Endothelial cell of umbilical vein (primary cell): ENCODE data around the gene FKBP2. TPM values are rescaled to one million over a fixed set of nuclear protein-coding genes. Genes with fewer than 3 reads are reported as not detected.

Experiments
- BruUV-seq: library from RNA; stranded (reverse); fragments of 400-500 nt; replicated peaks from 2 replicates; lab custom pipeline; 2021; lab: Mats Ljungman, UMichigan
- CTCF ChIA-PET: fragments of 300-600, 350-600 bp; sonication (Branson Sonifier 250); formaldehyde crosslinking; loops from one replicate; lab custom pipeline; 2021; ENCODE audit warnings: antibody characterized with exemption, inconsistent platforms; lab: Charles Lee
- POLR2A ChIA-PET: fragments of 300-600, 350-600 bp; sonication (Branson Sonifier 250); formaldehyde crosslinking; loops from one replicate; lab custom pipeline; 2021; ENCODE audit warnings: antibody characterized with exemption, inconsistent platforms; lab: Charles Lee
- DNase-seq: peaks from one replicate; pipeline ENCODE4 v3.0.0-alpha.2; 2011; ENCODE audit warnings: low read depth, low spot score
- FAIRE-seq: peaks from 2 replicates; lab custom pipeline; 2011; peaks lifted over from hg19 to GRCh38; lab: Jason Lieb, UNC
- H2AFZ ChIP-seq: 2 replicates; pipeline ENCODE4 v1.6.0; 2012; ENCODE audit warnings: low read depth, low read length, control low read depth, inconsistent platforms
- H3K27ac ChIP-seq: 2 replicates; pipeline ENCODE4 v1.5.1; 2011; ENCODE audit warnings: low read depth, mild to moderate bottlenecking, control low read depth, low read length, moderate library complexity; ENCODE audit not compliant: insufficient read depth
- H3K27me3 ChIP-seq, 2 experiments: 2 replicates each; pipeline versions ENCODE4 v1.6.0 to v1.6.1; 2011; ENCODE audit warnings: low read length in 2 of 2, mixed read lengths in 1 of 2; ENCODE audit not compliant: control insufficient read depth in 2 of 2, insufficient read depth in 2 of 2
- H3K36me3 ChIP-seq, 2 experiments: 2 replicates in 1 of 2; 3 replicates in 1 of 2; pipeline ENCODE4 v1.5.1; 2011; ENCODE audit warnings: low read length in 2 of 2, mild to moderate bottlenecking in 1 of 2, moderate library complexity in 1 of 2; ENCODE audit not compliant: control insufficient read depth in 2 of 2, insufficient read depth in 2 of 2; ENCODE audit errors: extremely low read depth in 1 of 2
- H3K4me1 ChIP-seq: 3 replicates; pipeline ENCODE4 v1.5.1; 2011; ENCODE audit warnings: mild to moderate bottlenecking, low read length; ENCODE audit not compliant: control insufficient read depth, insufficient read depth; ENCODE audit errors: extremely low read depth
- H3K4me2 ChIP-seq: 2 replicates; pipeline ENCODE4 v1.6.1; 2011; ENCODE audit warnings: low read length, control low read depth, mixed read lengths; ENCODE audit not compliant: insufficient read depth
- H3K4me3 ChIP-seq, 3 experiments: fragments of 200-600 bp in 1 of 3; sonication (generic), shearing (Covaris generic) in 1 of 3; replicated peaks in 1 of 3; 2 replicates each; pipeline ENCODE4 v1.5.1; 2011 to 2016; ENCODE audit warnings: control low read depth in 3 of 3, low read length in 3 of 3, mild to moderate bottlenecking in 2 of 3, inconsistent platforms in 1 of 3, low read depth in 1 of 3, moderate library complexity in 1 of 3; ENCODE audit not compliant: insufficient read depth in 1 of 3
- H3K79me2 ChIP-seq: 2 replicates; pipeline ENCODE4 v1.6.0; 2012; ENCODE audit warnings: low read length, inconsistent platforms; ENCODE audit not compliant: control insufficient read depth, insufficient read depth
- H3K9ac ChIP-seq: replicated peaks from 2 replicates; pipeline ENCODE3; 2011; ENCODE audit warnings: low read length, control low read depth; ENCODE audit not compliant: insufficient read depth; ENCODE audit errors: extremely low read depth
- H3K9me1 ChIP-seq: replicated peaks from 3 replicates; pipeline ENCODE4 v1.6.0; 2011; ENCODE audit warnings: mild to moderate bottlenecking, low read length; ENCODE audit not compliant: control insufficient read depth, insufficient read depth; ENCODE audit errors: extremely low read depth
- H3K9me3 ChIP-seq: replicated peaks from 2 replicates; pipeline ENCODE4 v1.5.1; 2012; ENCODE audit warnings: low read length, inconsistent platforms; ENCODE audit not compliant: control insufficient read depth, insufficient read depth
- H4K20me1 ChIP-seq: replicated peaks from 2 replicates; pipeline ENCODE3; 2011; ENCODE audit warnings: mild to moderate bottlenecking, low read length; ENCODE audit not compliant: control insufficient read depth, insufficient read depth; ENCODE audit errors: extremely low read depth
- CTCF ChIP-seq, 2 donors: IDR thresholded peaks; 1 replicate in 1 of 2; 2 replicates in 1 of 2; pipeline ENCODE4 v1.5.1; 2011; ENCODE audit warnings: low read length in 2 of 2, mild to moderate bottlenecking in 2 of 2, moderate library complexity in 2 of 2, control low read depth in 1 of 2, inconsistent platforms in 1 of 2, low read depth in 1 of 2; ENCODE audit not compliant: insufficient read depth in 1 of 2; ENCODE audit errors: extremely low read depth in 1 of 2
- EZH2 ChIP-seq: IDR thresholded peaks from 2 replicates; pipeline ENCODE4 v1.6.1; 2012; ENCODE audit warnings: borderline replicate concordance, low read depth, mild to moderate bottlenecking, moderate library complexity, low read length, inconsistent platforms; ENCODE audit not compliant: severe bottlenecking
- FOS ChIP-seq: IDR thresholded peaks from 2 replicates; pipeline ENCODE4 v1.6.1; 2011; ENCODE audit warnings: mild to moderate bottlenecking, low read length, moderate library complexity, borderline replicate concordance; ENCODE audit not compliant: insufficient read depth
- GATA2 ChIP-seq: IDR thresholded peaks from 2 replicates; pipeline ENCODE4 v1.7.0; 2011; ENCODE audit warnings: low read depth, mild to moderate bottlenecking, moderate library complexity, mixed read lengths, low read length; ENCODE audit not compliant: insufficient read length, insufficient read depth
- JUN ChIP-seq: IDR thresholded peaks from 2 replicates; pipeline ENCODE4 v1.6.1; 2011; ENCODE audit warnings: borderline replicate concordance, low read depth; ENCODE audit not compliant: insufficient read length, insufficient read depth
- MAX ChIP-seq: IDR thresholded peaks from 2 replicates; pipeline ENCODE4 v1.6.1; 2011; ENCODE audit not compliant: insufficient read depth, insufficient read length
- MYC ChIP-seq: IDR thresholded peaks from one replicate; pipeline ENCODE4 v1.6.1; 2011; ENCODE audit warnings: mild to moderate bottlenecking, low read depth, low read length
- POLR2A ChIP-seq: IDR thresholded peaks from 2 replicates; pipeline ENCODE4 v1.6.1; 2012; ENCODE audit warnings: low read depth, mild to moderate bottlenecking, control low read depth, low read length
- POLR2AphosphoS5 ChIP-seq: IDR thresholded peaks from 2 replicates; pipeline ENCODE4 v1.6.1; 2012; ENCODE audit warnings: low read depth, mild to moderate bottlenecking, control low read depth, low read length, moderate library complexity; ENCODE audit not compliant: insufficient read depth
- dilution Hi-C: fragments of 300-500 bp; cut with MboI; formaldehyde crosslinking; loops from one replicate; pipeline ENCODE4 v1.15.0; 2019; ENCODE audit warnings: low sequenced_read_pairs; ENCODE audit not compliant: extremely low pct_ligation_motif_present
- intact Hi-C: fragments of 100-400 bp; cut with micrococcal nuclease; formaldehyde crosslinking; loops from one replicate; pipeline ENCODE4 v1.10.0; 2022
- polyA plus RNA-seq, 4 experiments: library from polyadenylated mRNA; depleted of rRNA in 3 of 4; stranded (reverse) in 3 of 4; unstranded in 1 of 4; fragments of >200 nt; gene quantifications; 2 replicates each; pipeline versions ENCODE4 v1.2.1 to v1.2.3, GENCODE V29; 2011 to 2012; ENCODE audit warnings: missing spikeins in 1 of 4
- total RNA-seq: library from RNA; stranded (reverse); gene quantifications from 2 replicates; pipeline ENCODE4 v1.2.3, GENCODE V29; 2021

FKBP2 gene
- total and polyA plus RNA-seq, 2 donors (not counting 3 experiments of a cell fraction or from before 2014, with no cell fraction given) = 48.5 to 74.4 TPM

- Histone ChIP-seq H3K27me3 (no peaks in the 10 kb centered on the region), H3K4me1 (peaks cover 18% of the 10 kb centered on the region), H3K27ac (peak overlapping the region; percentile 69), H3K79me2 (peaks cover 8% of the 10 kb centered on the region), H3K9me1 (no peaks in the 10 kb centered on the region), H3K9me3 (no peaks in the 10 kb centered on the region), H3K9ac (peak overlapping the region; percentile 69), H4K20me1 (no peaks in the 10 kb centered on the region), H3K4me3 (peak overlapping the region; percentile 60 to 71 (median 69)), H3K36me3 (peaks cover 0 to 2% of the 10 kb centered on the region in 2 experiments), H3K4me2 (peak overlapping the region; percentile 71), H2AFZ (peak overlapping the region; percentile 70)
- intact Hi-C loops (loop anchor here (1.0 to 5.0 kb wide), 4 partner anchors 10 to 44 kb away; partner anchors contain the start of genes FKBP2 and STIP1), dilution Hi-C loops (no loop called here)
- POLR2A ChIA-PET = no interaction called here
- no peak for DNase-seq
- CTCF ChIA-PET = interaction anchor here (0.9 to 2.0 kb wide), 3 partner anchors 23 to 70 kb away, joined by 3 to 9 read pairs (median 4); no protein-coding TSS in a partner anchor
- BruUV-seq = TSS peak; percentile 4
- TF ChIP-seq EZH2 (no peak), POLR2A (no peak), FOS (no peak), CTCF (IDR thresholded peaks at IDR 0.05; ENCODE audit: extremely low read depth in 1 of 2, insufficient read depth in 1 of 2, low read depth in 1 of 2, low read length in 2 of 2) (no peak), POLR2AphosphoS5 (no peak), MYC (no peak), GATA2 (no peak), JUN (no peak), MAX (no peak)
- no peak for FAIRE-seq
These were observed 9.9 kb upstream of the FKBP2 start for GRCh38 chr11:64230985-64231365.
